ENCODE results near the gene COG2.

DNA sequence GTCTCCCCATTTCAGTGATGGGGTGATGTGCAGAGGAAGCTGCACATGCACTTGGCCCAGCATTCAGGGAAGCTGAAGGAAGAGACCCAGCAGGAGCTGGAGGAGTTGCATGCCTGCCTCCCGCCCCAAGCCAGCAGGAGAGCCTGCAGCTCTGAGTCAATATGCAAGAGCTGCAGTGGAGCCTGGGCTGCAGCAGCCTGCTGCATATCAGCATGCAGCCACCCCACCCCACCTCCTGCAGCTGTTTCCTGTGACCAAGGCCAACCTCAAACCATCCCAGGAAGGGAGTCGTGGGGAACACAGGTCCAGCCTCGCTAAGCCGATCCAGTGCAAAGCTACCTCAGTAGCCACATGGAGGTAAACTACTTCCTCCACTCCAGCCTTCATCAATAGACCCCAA, 52.7 kb downstream of the COG2 start:
- TF ChIP-seq, protein P1, sequence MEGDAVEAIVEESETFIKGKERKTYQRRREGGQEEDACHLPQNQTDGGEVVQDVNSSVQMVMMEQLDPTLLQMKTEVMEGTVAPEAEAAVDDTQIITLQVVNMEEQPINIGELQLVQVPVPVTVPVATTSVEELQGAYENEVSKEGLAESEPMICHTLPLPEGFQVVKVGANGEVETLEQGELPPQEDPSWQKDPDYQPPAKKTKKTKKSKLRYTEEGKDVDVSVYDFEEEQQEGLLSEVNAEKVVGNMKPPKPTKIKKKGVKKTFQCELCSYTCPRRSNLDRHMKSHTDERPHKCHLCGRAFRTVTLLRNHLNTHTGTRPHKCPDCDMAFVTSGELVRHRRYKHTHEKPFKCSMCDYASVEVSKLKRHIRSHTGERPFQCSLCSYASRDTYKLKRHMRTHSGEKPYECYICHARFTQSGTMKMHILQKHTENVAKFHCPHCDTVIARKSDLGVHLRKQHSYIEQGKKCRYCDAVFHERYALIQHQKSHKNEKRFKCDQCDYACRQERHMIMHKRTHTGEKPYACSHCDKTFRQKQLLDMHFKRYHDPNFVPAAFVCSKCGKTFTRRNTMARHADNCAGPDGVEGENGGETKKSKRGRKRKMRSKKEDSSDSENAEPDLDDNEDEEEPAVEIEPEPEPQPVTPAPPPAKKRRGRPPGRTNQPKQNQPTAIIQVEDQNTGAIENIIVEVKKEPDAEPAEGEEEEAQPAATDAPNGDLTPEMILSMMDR (IDR thresholded peaks at IDR 0.05), result no peak
- TF ChIP-seq POLR2A (IDR thresholded peaks at IDR 0.05), result no peak
